Karpas-422 (cell line): ENCODE results near the gene CAMSAP1. TPM values are rescaled to one million over a fixed set of nuclear protein-coding genes. Genes with fewer than 3 reads are reported as not detected.

Experiments used
- DNase-seq: peaks from one replicate; pipeline ENCODE4 v3.0.0-alpha.2; 2015
- H2AFZ ChIP-seq: fragments of 200-600 bp; sonication (generic); 2 replicates; pipeline ENCODE4 v1.6.1; 2014; ENCODE audit warnings: antibody characterized with exemption, low read length, mixed read lengths
- H3K27ac ChIP-seq: fragments of 200-600 bp; sonication (generic); 2 replicates; pipeline ENCODE4 v1.5.1; 2014; ENCODE audit warnings: mild to moderate bottlenecking, low read length, moderate library complexity
- H3K27me3 ChIP-seq: fragments of 200-600 bp; sonication (generic); 2 replicates; pipeline ENCODE4 v1.6.1; 2014; ENCODE audit warnings: low read length, mixed read lengths
- H3K36me3 ChIP-seq: fragments of 200-600 bp; sonication (generic); 2 replicates; pipeline ENCODE4 v1.6.1; 2014; ENCODE audit warnings: low read length, mixed read lengths; ENCODE audit not compliant: insufficient read depth
- H3K4me1 ChIP-seq: fragments of 200-600 bp; sonication (generic); 2 replicates; pipeline ENCODE4 v1.6.1; 2014; ENCODE audit warnings: mild to moderate bottlenecking, low read length, mixed read lengths
- H3K4me2 ChIP-seq: fragments of 200-600 bp; sonication (generic); 2 replicates; pipeline ENCODE4 v1.6.1; 2014; ENCODE audit warnings: low read length, low read depth, mild to moderate bottlenecking; ENCODE audit not compliant: poor library complexity, severe bottlenecking
- H3K4me3 ChIP-seq: fragments of 200-600 bp; sonication (generic); 2 replicates; pipeline ENCODE4 v1.5.1; 2014; ENCODE audit warnings: mild to moderate bottlenecking, antibody characterized with exemption, low read length, mixed read lengths
- H3K79me2 ChIP-seq: fragments of 200-600 bp; sonication (generic); 2 replicates; pipeline ENCODE4 v1.6.1; 2014; ENCODE audit warnings: mild to moderate bottlenecking, low read length, mixed read lengths
- H3K9ac ChIP-seq: fragments of 200-600 bp; sonication (generic); 2 replicates; pipeline ENCODE4 v1.6.0; 2014; ENCODE audit warnings: low read length
- H3K9me2 ChIP-seq: fragments of 200-600 bp; sonication (generic), shearing (Covaris generic); replicated peaks from 2 replicates; pipeline ENCODE4 v1.6.0; 2014; ENCODE audit warnings: mild to moderate bottlenecking, low read length, moderate library complexity; ENCODE audit not compliant: insufficient read depth
- H3K9me3 ChIP-seq: fragments of 300-700, 200-600 bp; sonication (generic); 2 replicates; pipeline ENCODE4 v1.6.1; 2014; ENCODE audit warnings: low read length, mixed read lengths
- H4K20me1 ChIP-seq: fragments of 200-600 bp; sonication (generic); 2 replicates; pipeline ENCODE4 v1.6.1; 2014; ENCODE audit warnings: mild to moderate bottlenecking, antibody characterized with exemption, low read length, low read depth; ENCODE audit not compliant: insufficient read depth
- total RNA-seq: library from RNA; depleted of rRNA; stranded (reverse); fragments of >200 nt; shearing (Covaris generic); gene quantifications from 2 replicates; pipeline ENCODE4 v1.2.3, GENCODE V29; 2014; ENCODE audit warnings: low replicate concordance

The CAMSAP1 gene
- total RNA-seq, 1 experiment from 2014 or later: 26.9 TPM

DNA sequence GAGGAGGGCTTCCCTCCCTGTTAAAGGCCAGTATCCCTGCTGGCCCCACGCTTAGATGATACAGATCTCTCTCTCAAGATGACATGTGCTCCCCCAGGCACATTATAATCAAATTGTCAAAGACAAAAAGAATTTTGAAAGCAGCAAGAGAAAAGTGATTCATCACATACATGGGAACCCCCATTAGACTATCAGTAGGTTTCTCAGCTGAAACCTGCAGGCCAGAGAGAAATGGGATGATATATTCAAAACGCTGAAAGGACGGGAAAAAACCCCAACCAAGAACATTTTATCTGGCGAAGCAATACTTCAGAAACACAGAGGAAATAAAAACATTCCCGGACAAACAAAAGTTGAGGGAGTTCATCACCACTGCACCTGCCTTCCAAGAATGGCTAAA lies 78.7 kb downstream of the CAMSAP1 start:
- H3K27ac ChIP-seq: no peak overlapping the region
- H3K9me2 ChIP-seq: no peaks in the 10 kb centered on the region
- H3K9me3 ChIP-seq: no peaks in the 10 kb centered on the region
- H4K20me1 ChIP-seq: peaks cover 2% of the 10 kb centered on the region; the same call in 1 of the 2 replicates
- H3K79me2 ChIP-seq: peaks cover 79% of the 10 kb centered on the region
- no peak overlapping the region for H3K4me3 ChIP-seq
- DNase-seq: no peak
- no peaks in the 10 kb centered on the region for H3K27me3 ChIP-seq
- H2AFZ ChIP-seq: no peak overlapping the region
- H3K9ac ChIP-seq: no peak overlapping the region
- peaks cover 6% of the 10 kb centered on the region; the same call in 1 of the 2 replicates for H3K36me3 ChIP-seq
- no peaks in the 10 kb centered on the region for H3K4me1 ChIP-seq
- H3K4me2 ChIP-seq: no peak overlapping the region

GRCh38 chr9:135827866-135828580 lies 79.3 kb downstream of the CAMSAP1 start:
- Histone ChIP-seq H3K36me3 (peaks cover 13% of the 10 kb centered on the region; the same call in 1 of the 2 replicates), H2AFZ (no peak overlapping the region), H3K9me3 (no peaks in the 10 kb centered on the region), H3K79me2 (peaks cover 74% of the 10 kb centered on the region), H3K4me3 (no peak overlapping the region), H3K27ac (no peak overlapping the region), H3K4me1 (no peaks in the 10 kb centered on the region), H3K27me3 (no peaks in the 10 kb centered on the region), H3K9me2 (no peaks in the 10 kb centered on the region), H4K20me1 (peaks cover 2% of the 10 kb centered on the region; the same call in 1 of the 2 replicates), H3K4me2 (no peak overlapping the region), H3K9ac (no peak overlapping the region)
- no peak for DNase-seq

DNA sequence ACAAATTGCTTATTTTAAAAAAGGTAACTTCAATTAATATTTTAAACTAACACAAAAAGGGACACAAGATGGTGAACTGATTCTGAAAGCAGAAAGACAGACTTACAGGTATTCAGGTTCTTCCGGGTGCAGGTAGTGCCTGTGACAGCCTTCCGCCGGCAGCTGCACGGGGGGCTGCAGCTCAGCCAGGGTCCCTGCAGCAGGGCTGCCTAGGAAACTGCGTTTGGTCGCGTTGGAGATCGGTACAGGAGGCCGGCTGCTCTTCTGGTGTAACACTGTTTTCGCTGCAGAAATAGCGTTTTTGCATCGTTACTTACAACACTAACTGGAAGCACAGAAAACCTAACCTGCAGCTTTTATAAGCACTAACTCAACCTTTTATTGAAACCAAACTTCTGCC lies 80.0 kb downstream of the CAMSAP1 start:
- no peak overlapping the region for H3K27ac ChIP-seq
- H3K79me2 ChIP-seq: peaks cover 68% of the 10 kb centered on the region
- H3K4me2 ChIP-seq: no peak overlapping the region
- no peaks in the 10 kb centered on the region for H3K9me3 ChIP-seq
- no peak overlapping the region for H3K4me3 ChIP-seq
- no peaks in the 10 kb centered on the region for H3K27me3 ChIP-seq
- H3K4me1 ChIP-seq: no peaks in the 10 kb centered on the region
- no peak overlapping the region for H3K9ac ChIP-seq
- H4K20me1 ChIP-seq: peaks cover 2% of the 10 kb centered on the region; the same call in 1 of the 2 replicates
- H3K9me2 ChIP-seq: no peaks in the 10 kb centered on the region
- no peak for DNase-seq
- peaks cover 14% of the 10 kb centered on the region; the same call in 1 of the 2 replicates for H3K36me3 ChIP-seq
- no peak overlapping the region for H2AFZ ChIP-seq

DNA sequence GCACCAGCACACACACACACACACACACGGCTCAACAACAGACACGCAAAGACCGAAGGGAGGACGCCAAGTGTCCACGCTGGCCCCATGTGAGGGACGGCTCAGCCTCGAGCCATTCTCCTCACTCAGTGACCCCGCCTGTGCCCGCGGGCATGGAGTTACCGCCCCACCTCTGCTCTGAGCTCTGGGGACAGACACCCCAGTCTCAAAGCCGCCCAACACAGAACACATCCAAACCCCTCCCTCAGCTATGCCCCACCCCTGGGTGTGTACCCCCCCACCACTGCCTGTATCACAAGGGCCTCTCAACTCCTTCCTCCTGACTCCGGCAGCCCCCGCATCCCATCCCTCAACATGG lies 81.2 kb downstream of the CAMSAP1 start:
- Histone ChIP-seq H3K9me2 (no peaks in the 10 kb centered on the region), H3K4me3 (no peak overlapping the region), H3K79me2 (peaks cover 56% of the 10 kb centered on the region)

GRCh38 chr9:135825435-135826187 lies 81.7 kb downstream of the CAMSAP1 start:
- H3K4me2 ChIP-seq: no peak overlapping the region
- no peaks in the 10 kb centered on the region for H3K9me3 ChIP-seq
- H3K27ac ChIP-seq: no peak overlapping the region
- H3K79me2 ChIP-seq: peaks cover 52% of the 10 kb centered on the region
- no peak overlapping the region for H2AFZ ChIP-seq
- H3K27me3 ChIP-seq: no peaks in the 10 kb centered on the region
- DNase-seq: no peak
- no peak overlapping the region for H3K4me3 ChIP-seq
- H3K9ac ChIP-seq: no peak overlapping the region
- H4K20me1 ChIP-seq: peaks cover 2% of the 10 kb centered on the region; the same call in 1 of the 2 replicates
- peaks cover 14% of the 10 kb centered on the region; the same call in 1 of the 2 replicates for H3K36me3 ChIP-seq
- H3K4me1 ChIP-seq: no peaks in the 10 kb centered on the region
- no peaks in the 10 kb centered on the region for H3K9me2 ChIP-seq

More for the DNA sequence above, 81.2 kb downstream of the CAMSAP1 start:
- Histone ChIP-seq H3K4me1 (no peaks in the 10 kb centered on the region), H3K36me3 (peaks cover 14% of the 10 kb centered on the region; the same call in 1 of the 2 replicates), H3K4me2 (no peak overlapping the region), H2AFZ (no peak overlapping the region), H3K9me3 (no peaks in the 10 kb centered on the region), H4K20me1 (peaks cover 2% of the 10 kb centered on the region; the same call in 1 of the 2 replicates), H3K27ac (no peak overlapping the region), H3K27me3 (no peaks in the 10 kb centered on the region), H3K9ac (no peak overlapping the region)
- no peak for DNase-seq

DNA sequence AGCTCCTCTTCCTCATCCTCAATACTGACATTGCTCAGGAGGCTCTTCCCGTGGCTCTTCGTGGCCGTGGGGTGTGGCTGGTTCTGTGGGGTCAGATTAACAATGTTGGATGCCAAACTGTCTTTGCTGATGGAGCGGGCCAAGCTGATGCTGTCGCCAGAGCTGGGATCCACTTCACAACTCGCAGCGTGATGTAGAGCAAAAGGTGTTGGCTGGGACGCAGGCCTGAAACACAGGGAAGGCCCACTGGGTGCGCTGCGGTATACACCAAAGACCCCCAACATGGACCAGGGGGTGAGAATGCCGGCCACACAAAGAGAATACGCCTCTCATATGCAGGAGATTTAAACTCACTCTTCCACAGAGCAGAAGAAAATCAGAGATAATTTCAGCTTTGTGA lies 84.3 kb downstream of the CAMSAP1 start:
- H3K9me3 ChIP-seq: no peaks in the 10 kb centered on the region
- peaks cover 9% of the 10 kb centered on the region; the same call in 1 of the 2 replicates for H3K36me3 ChIP-seq
- H3K9ac ChIP-seq: no peak overlapping the region

DNA sequence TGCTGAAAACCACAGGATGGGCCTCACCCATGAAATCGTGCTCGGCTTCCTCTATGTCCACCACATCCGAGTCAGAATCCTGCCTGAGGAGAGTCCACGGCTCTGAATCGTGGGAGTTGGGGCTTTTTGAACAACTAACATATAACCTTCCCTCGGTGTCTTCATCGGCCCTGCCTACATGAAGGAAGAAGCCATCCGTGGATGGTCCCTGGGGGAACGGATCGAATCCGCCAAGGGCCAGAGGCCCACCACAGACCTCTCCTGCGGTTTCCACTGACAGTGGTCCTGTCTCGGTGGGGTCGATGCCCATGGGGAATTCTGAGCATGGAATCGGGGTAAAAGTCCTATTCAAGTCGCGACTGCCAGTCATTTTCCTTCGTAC lies 85.0 kb downstream of the CAMSAP1 start:
- Histone ChIP-seq H3K4me2 (no peak overlapping the region), H3K9me3 (no peaks in the 10 kb centered on the region), H3K4me1 (no peaks in the 10 kb centered on the region), H3K27ac (no peak overlapping the region), H4K20me1 (no peaks in the 10 kb centered on the region; the same call in 1 of the 2 replicates), H3K9me2 (no peaks in the 10 kb centered on the region), H3K9ac (no peak overlapping the region), H3K79me2 (peaks cover 22% of the 10 kb centered on the region), H2AFZ (no peak overlapping the region), H3K36me3 (peaks cover 9% of the 10 kb centered on the region; the same call in 1 of the 2 replicates), H3K4me3 (no peak overlapping the region), H3K27me3 (no peaks in the 10 kb centered on the region)
- no peak for DNase-seq

More for the DNA sequence above, 84.3 kb downstream of the CAMSAP1 start:
- Histone ChIP-seq H4K20me1 (peaks cover 2% of the 10 kb centered on the region; the same call in 1 of the 2 replicates), H3K4me2 (no peak overlapping the region), H3K9me2 (no peaks in the 10 kb centered on the region), H3K4me1 (no peaks in the 10 kb centered on the region), H3K4me3 (no peak overlapping the region), H2AFZ (no peak overlapping the region), H3K27ac (no peak overlapping the region), H3K27me3 (no peaks in the 10 kb centered on the region), H3K79me2 (peaks cover 28% of the 10 kb centered on the region)
- no peak for DNase-seq

- Histone ChIP-seq H3K27ac (no peak overlapping the region), H3K9me3 (no peaks in the 10 kb centered on the region), H2AFZ (no peak overlapping the region), H4K20me1 (no peaks in the 10 kb centered on the region; the same call in 1 of the 2 replicates), H3K79me2 (peaks cover 17% of the 10 kb centered on the region), H3K4me2 (no peak overlapping the region), H3K4me1 (no peaks in the 10 kb centered on the region), H3K9me2 (no peaks in the 10 kb centered on the region), H3K36me3 (peaks cover 9% of the 10 kb centered on the region; the same call in 1 of the 2 replicates), H3K9ac (no peak overlapping the region), H3K4me3 (no peak overlapping the region), H3K27me3 (no peaks in the 10 kb centered on the region)
- DNase-seq: no peak
Observed at GRCh38 chr9:135821733-135822373, 85.5 kb downstream of the CAMSAP1 start.
